Erythroblast (primary cell): Measurements from ENCODE around the gene TBC1D24.

ENCODE experiments used
- GATA1 ChIP-seq: IDR thresholded peaks from 2 replicates; pipeline ENCODE4 v1.6.1; 2011; ENCODE audit warnings: low read depth, mild to moderate bottlenecking, control low read depth, low read length, moderate library complexity
- POLR2A ChIP-seq: IDR thresholded peaks from 2 replicates; pipeline ENCODE4 v1.6.1; 2011; ENCODE audit warnings: mild to moderate bottlenecking, low read length

GRCh38 chr16:2449118-2449517 is 25.8 kb upstream of the TBC1D24 start:
- no peak for TF ChIP-seq POLR2A
- TF ChIP-seq GATA1, result no peak
